Measurements from ENCODE around the gene ERVW-1. TPM values are rescaled to one million over a fixed set of nuclear protein-coding genes. Genes with fewer than 3 reads are reported as not detected.
"Not testable (repeated sequence)": the region's sequence is repeated elsewhere in the genome, so short reads cannot be mapped to it uniquely, and the experiment has no call there.

The ERVW-1 gene
- polyA plus RNA-seq, 6 donors from 2014 or later, result 0.11 to 0.31 TPM; not detected in 4

- no peak for ATAC-seq (ENCODE audit: low read depth in 2 of 2)
- H3K9me3 Mint-ChIP-seq, result no peaks in the 10 kb centered on the region
- no peak for DNase-seq
- H3K27ac Mint-ChIP-seq, result no peak overlapping the region
- H3K36me3 Mint-ChIP-seq, result peaks cover 9 to 19% of the 10 kb centered on the region in 2 donors
- H3K4me3 Mint-ChIP-seq, result no peak overlapping the region
- no peaks in the 10 kb centered on the region for H3K27me3 Mint-ChIP-seq
- H3K4me1 Mint-ChIP-seq, result no peaks in the 10 kb centered on the region
These were observed 7.6 kb upstream of the ERVW-1 start for GRCh38 chr7:92485267-92485892.

GRCh38 chr7:92484226-92484625 is 6.5 kb upstream of the ERVW-1 start:
- H3K9me3 Mint-ChIP-seq; H3K4me1 Mint-ChIP-seq; H3K4me3 Mint-ChIP-seq; H3K27ac Mint-ChIP-seq; ATAC-seq (ENCODE audit: low read depth in 2 of 2); DNase-seq; H3K27me3 Mint-ChIP-seq: not testable (repeated sequence)
- H3K36me3 Mint-ChIP-seq, result peaks cover 9 to 12% of the 10 kb centered on the region in 2 donors

DNA sequence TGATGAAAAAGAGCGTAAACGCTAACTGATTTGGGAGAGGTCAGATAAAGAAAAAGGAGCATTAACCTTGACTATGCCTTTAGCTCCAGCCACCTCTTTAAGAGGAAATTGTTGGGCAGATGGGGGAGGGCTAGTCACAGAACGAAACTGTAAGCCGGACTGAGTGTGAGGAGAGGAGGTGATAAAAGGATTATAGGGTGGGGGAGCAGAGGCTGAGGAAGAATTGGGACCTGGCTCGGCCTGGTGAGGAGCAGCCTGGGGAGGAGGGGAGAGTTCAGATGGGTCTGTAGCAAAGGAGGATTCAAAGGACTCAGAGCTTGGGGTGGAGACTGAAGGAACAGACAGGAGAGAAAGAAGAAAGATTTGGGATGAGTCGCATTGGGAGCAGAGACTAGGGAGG is 5.9 kb upstream of the ERVW-1 start:
- not testable (repeated sequence) for H3K4me3 Mint-ChIP-seq; H3K27me3 Mint-ChIP-seq; H3K4me1 Mint-ChIP-seq; H3K9me3 Mint-ChIP-seq; ATAC-seq (ENCODE audit: low read depth in 2 of 2); DNase-seq; H3K36me3 Mint-ChIP-seq; H3K27ac Mint-ChIP-seq

DNA sequence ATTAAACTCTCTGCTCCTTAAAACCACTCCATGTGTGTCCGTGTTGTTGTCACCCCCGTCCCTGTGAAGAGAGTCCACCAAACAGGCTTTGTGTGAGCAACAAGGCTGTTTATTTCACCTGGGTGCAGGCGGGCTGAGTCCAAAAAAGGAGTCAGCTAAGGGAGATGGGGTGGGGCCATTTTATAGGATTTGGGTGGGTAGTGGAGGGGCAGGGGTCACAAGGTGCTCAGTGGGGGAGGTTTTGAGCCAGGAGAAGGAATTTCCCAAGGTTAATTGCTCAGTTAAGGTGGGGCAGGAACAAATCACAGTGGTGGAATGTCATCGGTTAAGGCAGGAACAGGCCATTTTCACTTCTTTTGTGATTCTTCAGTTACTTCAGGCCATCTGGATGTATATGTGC is 1.4 kb upstream of the ERVW-1 start:
- ATAC-seq (ENCODE audit: low read depth in 2 of 2); H3K4me3 Mint-ChIP-seq: not testable (repeated sequence)

DNA sequence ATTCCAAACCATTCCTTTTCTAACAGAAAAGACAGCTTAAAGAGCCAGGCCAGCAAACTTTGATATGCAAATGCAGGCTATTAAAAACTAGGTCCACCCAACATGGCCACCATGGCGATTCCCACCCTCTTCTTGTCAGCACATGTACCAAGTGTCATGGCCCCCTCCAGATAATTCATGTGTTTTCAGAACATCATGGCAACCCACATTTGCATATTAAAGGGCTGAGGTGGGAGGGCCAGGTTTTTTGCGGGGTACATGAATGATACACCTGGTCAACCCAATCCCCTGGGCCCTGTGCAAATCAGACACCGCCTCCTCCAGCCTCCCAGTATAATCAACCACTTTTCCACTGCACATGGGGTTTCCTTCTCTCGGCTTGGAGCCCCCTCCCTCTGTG is 965 bp upstream of the ERVW-1 start:
- Mint-ChIP-seq H3K27ac (no peak overlapping the region), H3K4me3 (no peak overlapping the region), H3K36me3 (no peaks in the 10 kb centered on the region), H3K4me1 (no peaks in the 10 kb centered on the region), H3K9me3 (no peaks in the 10 kb centered on the region), H3K27me3 (no peaks in the 10 kb centered on the region)
- ATAC-seq (ENCODE audit: low read depth in 2 of 2) (no peak), DNase-seq (no peak)

More for the DNA sequence above, 1.4 kb upstream of the ERVW-1 start:
- not testable (repeated sequence) for H3K36me3 Mint-ChIP-seq, H3K9me3 Mint-ChIP-seq, DNase-seq, H3K27me3 Mint-ChIP-seq, H3K4me1 Mint-ChIP-seq, H3K27ac Mint-ChIP-seq

DNA sequence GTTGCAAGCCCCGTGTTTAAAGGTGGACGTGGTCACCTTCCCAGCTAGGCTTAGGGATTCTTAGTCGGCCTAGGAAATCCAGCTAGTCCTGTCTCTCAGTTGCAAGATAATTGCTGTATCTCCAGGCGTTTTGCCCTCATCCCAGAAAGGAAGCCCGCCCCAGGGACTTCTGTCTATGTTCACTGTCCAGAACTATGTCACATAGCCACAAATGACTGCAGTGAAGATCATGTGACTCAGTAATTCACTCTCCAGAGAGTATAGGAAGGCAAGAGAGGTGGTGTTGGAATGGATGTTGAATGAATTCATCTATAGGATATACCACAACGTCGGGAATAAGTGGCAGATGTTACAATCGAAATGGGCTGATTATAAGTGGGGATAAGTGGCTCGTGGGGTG is 349 bp upstream of the ERVW-1 start:
- DNase-seq (no peak), ATAC-seq (ENCODE audit: low read depth in 2 of 2) (no peak)
- Mint-ChIP-seq H3K36me3 (no peaks in the 10 kb centered on the region), H3K27me3 (no peaks in the 10 kb centered on the region), H3K27ac (no peak overlapping the region), H3K4me3 (no peak overlapping the region), H3K4me1 (no peaks in the 10 kb centered on the region), H3K9me3 (no peaks in the 10 kb centered on the region)

DNA sequence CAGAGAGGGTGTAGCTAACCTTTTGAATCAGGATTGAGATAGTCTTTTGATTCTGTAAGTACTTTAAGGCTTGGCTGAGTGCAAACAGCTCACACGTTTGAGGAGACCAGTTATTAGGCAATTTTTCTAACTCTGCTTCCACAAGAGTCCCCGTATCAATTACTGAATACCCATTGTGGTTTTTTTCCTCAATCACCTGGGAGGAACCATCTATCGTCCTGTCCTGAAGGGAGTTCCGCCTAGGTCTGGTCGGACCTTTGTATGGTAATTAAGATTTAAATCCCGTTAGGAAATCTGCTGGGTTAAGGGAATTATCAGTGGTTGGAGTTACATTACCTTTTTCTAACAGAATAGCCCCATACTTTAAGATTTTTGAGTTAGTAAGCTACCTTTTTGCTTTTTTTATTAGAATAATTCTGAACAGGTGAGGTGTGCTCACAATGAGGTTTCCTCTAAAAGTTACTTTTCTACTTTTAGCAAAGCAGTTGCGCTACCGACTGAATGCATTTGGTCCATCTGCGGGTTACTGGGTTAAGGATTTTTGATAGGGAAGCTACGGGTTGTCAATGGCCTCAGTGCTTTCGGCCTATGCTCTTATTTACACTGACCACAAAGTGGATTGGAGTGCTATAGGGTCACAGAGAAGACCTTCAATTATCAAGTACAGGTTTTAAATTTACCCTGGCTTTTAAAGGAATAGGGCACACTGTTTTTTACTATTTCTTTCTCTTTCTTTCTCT is 1.7 kb downstream of the ERVW-1 start:
- ATAC-seq (ENCODE audit: low read depth in 2 of 2); DNase-seq; H3K4me3 Mint-ChIP-seq; H3K4me1 Mint-ChIP-seq; H3K36me3 Mint-ChIP-seq; H3K27me3 Mint-ChIP-seq; H3K27ac Mint-ChIP-seq; H3K9me3 Mint-ChIP-seq: not testable (repeated sequence)

DNA sequence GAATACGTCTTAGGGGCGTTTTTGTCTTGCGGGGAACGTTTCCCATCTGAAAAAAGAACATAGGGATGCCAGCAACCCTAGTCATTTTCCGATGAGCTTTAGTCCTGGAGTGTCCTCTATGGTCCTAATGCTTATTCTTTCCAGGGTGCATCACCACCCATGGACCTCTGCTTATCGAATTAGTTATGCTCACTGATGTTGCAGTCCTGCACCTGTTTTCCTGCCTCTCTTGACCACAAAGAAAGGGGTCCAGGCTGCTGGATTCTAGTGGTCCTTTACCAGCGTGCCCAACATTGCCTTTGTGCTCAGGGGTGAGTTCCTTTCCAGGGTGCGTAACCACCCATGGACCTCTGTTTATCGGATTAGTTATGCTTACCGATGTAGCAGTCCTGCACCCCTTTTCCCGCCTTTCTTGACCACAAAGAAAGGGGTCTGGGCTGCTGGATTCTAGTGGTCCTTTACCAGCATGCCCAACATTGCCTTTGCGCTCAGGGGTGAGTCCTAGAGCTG is 2.4 kb downstream of the ERVW-1 start:
- ATAC-seq (ENCODE audit: low read depth in 2 of 2); H3K4me3 Mint-ChIP-seq; H3K27ac Mint-ChIP-seq; H3K36me3 Mint-ChIP-seq; H3K4me1 Mint-ChIP-seq; H3K9me3 Mint-ChIP-seq; H3K27me3 Mint-ChIP-seq; DNase-seq: not testable (repeated sequence)

DNA sequence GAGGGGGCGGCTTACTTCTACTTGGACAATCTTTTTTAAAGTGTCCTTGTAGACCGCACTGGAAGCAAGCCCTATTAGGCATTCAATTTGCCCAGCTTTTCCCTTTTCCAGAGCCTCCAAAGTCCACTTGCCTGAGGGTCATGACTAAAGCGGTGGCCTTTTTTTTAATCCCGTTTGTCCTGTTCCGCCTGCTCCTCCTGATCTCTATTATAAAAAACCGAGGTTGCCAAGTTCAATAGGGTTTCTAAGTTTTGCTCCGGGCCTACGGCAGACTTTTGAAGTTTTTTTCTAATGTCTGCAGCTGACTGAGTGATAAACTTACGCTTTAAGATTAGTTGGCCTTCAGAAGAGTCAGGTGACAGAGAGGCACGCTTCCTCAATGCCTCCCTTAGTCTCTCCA is 3.8 kb downstream of the ERVW-1 start:
- not testable (repeated sequence) for H3K9me3 Mint-ChIP-seq; H3K4me3 Mint-ChIP-seq; H3K4me1 Mint-ChIP-seq; DNase-seq; H3K27me3 Mint-ChIP-seq; ATAC-seq (ENCODE audit: low read depth in 2 of 2)
- peak overlapping the region in 1 of 6 donors; percentile 32 for H3K27ac Mint-ChIP-seq
- H3K36me3 Mint-ChIP-seq, result peaks cover 0 to 11% of the 10 kb centered on the region in 2 donors

- DNase-seq; H3K27ac Mint-ChIP-seq; H3K27me3 Mint-ChIP-seq; H3K4me3 Mint-ChIP-seq; ATAC-seq (ENCODE audit: low read depth in 2 of 2); H3K4me1 Mint-ChIP-seq: not testable (repeated sequence)
- H3K9me3 Mint-ChIP-seq, result peaks cover 3 to 14% (median 4%) of the 10 kb centered on the region in 7 donors
- H3K36me3 Mint-ChIP-seq, result peaks cover 12 to 31% of the 10 kb centered on the region in 2 donors
These were observed 9.2 kb downstream of the ERVW-1 start for GRCh38 chr7:92468589-92468988.

DNA sequence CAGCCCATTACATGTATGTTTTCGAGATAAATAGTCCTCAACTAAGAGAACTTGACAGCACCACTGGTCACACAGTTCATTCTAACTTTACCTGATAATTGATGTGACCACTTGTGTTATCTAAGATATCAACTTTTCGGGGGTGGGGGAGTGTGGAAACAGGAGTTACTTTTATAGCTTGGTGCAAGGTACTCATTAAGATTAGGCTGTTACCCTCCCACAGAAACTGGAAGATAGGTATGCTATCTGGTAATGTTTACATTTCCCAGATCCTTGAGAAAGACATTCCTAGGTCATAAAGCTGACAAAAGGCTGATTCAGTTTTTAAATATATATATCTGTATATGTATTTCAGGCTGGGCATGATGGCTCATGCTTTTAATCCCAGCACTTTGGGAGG is 11.1 kb downstream of the ERVW-1 start:
- no peak overlapping the region for H3K27ac Mint-ChIP-seq
- no peaks in the 10 kb centered on the region for H3K27me3 Mint-ChIP-seq
- peaks cover 12 to 27% of the 10 kb centered on the region in 2 donors for H3K36me3 Mint-ChIP-seq
- DNase-seq, result no peak
- no peak overlapping the region for H3K4me3 Mint-ChIP-seq
- no peak for ATAC-seq (ENCODE audit: low read depth in 2 of 2)
- peaks cover 3 to 14% (median 4%) of the 10 kb centered on the region in 7 donors for H3K9me3 Mint-ChIP-seq
- no peaks in the 10 kb centered on the region for H3K4me1 Mint-ChIP-seq

DNA sequence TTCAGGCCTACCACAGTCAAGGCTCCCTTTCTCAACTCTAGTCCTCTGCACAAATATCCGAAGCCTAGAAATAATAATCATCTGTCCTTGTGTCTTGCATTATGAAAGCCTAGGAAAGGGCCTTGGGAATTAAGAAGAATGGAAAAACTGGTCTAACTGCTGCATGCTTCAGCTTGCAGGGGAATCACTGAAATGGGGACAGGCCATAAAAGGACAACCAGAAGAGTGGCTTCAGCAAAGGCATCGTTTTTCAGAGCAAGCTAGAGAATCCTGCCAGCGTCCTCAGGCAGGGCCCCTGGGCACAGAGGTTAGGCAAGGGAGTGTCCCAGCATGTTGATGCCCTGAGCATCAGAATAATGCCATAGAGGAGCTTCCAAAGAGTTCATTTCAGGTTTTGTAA is 13.2 kb downstream of the ERVW-1 start:
- no peaks in the 10 kb centered on the region for H3K27me3 Mint-ChIP-seq
- H3K4me3 Mint-ChIP-seq, result no peak overlapping the region
- H3K27ac Mint-ChIP-seq, result peak overlapping the region in 1 of 6 donors; percentile 16
- H3K36me3 Mint-ChIP-seq, result peaks cover 12 to 27% of the 10 kb centered on the region in 2 donors
- DNase-seq (no peak), ATAC-seq (ENCODE audit: low read depth in 2 of 2) (no peak)
- peaks cover 3 to 14% (median 4%) of the 10 kb centered on the region in 7 donors for H3K9me3 Mint-ChIP-seq
- H3K4me1 Mint-ChIP-seq, result no peaks in the 10 kb centered on the region

DNA sequence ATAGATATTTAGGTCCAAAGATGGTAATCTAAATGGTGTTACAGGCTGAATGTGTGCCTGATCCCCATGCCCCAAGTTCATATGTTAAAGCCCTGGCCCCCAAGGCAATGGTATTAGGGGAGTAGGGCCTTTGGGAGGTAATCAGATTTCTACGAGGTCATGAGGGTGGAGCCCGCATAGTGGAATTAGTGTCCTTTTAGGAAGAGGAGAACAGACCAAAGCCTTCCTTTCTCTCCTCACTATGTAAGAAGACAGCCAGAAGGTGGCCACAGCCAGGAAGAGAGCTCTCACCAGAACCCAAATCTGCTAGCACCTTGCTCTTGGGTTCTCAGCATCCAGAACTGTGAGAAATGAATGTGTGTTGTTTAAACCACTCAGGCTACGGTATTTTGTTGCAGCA is 15.2 kb downstream of the ERVW-1 start:
- Mint-ChIP-seq H3K27me3 (no peaks in the 10 kb centered on the region), H3K36me3 (peaks cover 4 to 14% of the 10 kb centered on the region in 2 donors), H3K4me3 (no peak overlapping the region), H3K4me1 (no peaks in the 10 kb centered on the region), H3K9me3 (peaks cover 0 to 3% (median 0%) of the 10 kb centered on the region in 7 donors), H3K27ac (no peak overlapping the region)
- DNase-seq, result no peak
- ATAC-seq (ENCODE audit: low read depth in 2 of 2), result no peak
